ENCODE data around the gene CASP14.

DNA sequence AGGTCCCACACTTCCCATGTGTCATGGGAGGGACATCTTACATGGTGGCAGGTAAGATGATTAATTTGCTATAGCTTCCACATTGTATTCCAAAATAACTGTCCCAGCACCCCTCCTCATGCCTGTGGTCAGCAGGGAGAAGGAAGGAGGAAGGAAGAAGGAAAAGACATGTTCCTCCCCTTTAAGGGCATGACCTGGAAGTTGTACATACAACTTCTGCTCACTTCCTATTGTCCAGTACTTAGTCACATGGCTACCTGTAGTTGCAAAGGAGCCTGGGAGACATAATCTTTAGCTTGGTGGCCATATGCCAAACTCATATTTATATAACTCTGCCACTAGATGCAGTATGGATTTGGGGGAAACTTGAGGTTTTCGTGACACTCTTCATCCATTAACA is 17.6 kb upstream of the CASP14 start:
- TF ChIP-seq, protein P1, sequence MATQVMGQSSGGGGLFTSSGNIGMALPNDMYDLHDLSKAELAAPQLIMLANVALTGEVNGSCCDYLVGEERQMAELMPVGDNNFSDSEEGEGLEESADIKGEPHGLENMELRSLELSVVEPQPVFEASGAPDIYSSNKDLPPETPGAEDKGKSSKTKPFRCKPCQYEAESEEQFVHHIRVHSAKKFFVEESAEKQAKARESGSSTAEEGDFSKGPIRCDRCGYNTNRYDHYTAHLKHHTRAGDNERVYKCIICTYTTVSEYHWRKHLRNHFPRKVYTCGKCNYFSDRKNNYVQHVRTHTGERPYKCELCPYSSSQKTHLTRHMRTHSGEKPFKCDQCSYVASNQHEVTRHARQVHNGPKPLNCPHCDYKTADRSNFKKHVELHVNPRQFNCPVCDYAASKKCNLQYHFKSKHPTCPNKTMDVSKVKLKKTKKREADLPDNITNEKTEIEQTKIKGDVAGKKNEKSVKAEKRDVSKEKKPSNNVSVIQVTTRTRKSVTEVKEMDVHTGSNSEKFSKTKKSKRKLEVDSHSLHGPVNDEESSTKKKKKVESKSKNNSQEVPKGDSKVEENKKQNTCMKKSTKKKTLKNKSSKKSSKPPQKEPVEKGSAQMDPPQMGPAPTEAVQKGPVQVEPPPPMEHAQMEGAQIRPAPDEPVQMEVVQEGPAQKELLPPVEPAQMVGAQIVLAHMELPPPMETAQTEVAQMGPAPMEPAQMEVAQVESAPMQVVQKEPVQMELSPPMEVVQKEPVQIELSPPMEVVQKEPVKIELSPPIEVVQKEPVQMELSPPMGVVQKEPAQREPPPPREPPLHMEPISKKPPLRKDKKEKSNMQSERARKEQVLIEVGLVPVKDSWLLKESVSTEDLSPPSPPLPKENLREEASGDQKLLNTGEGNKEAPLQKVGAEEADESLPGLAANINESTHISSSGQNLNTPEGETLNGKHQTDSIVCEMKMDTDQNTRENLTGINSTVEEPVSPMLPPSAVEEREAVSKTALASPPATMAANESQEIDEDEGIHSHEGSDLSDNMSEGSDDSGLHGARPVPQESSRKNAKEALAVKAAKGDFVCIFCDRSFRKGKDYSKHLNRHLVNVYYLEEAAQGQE (IDR thresholded peaks at IDR 0.05; ENCODE audit: borderline replicate concordance), result no peak
- no peak for TF ChIP-seq TAF1 (IDR thresholded peaks at IDR 0.05; ENCODE audit: low read depth)
- no peak for TF ChIP-seq POLR2AphosphoS5 (IDR thresholded peaks at IDR 0.05)
- TF ChIP-seq, protein P2, sequence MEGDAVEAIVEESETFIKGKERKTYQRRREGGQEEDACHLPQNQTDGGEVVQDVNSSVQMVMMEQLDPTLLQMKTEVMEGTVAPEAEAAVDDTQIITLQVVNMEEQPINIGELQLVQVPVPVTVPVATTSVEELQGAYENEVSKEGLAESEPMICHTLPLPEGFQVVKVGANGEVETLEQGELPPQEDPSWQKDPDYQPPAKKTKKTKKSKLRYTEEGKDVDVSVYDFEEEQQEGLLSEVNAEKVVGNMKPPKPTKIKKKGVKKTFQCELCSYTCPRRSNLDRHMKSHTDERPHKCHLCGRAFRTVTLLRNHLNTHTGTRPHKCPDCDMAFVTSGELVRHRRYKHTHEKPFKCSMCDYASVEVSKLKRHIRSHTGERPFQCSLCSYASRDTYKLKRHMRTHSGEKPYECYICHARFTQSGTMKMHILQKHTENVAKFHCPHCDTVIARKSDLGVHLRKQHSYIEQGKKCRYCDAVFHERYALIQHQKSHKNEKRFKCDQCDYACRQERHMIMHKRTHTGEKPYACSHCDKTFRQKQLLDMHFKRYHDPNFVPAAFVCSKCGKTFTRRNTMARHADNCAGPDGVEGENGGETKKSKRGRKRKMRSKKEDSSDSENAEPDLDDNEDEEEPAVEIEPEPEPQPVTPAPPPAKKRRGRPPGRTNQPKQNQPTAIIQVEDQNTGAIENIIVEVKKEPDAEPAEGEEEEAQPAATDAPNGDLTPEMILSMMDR (IDR thresholded peaks at IDR 0.05; ENCODE audit: poor library complexity, severe bottlenecking), result no peak
- TF ChIP-seq EZH2 (IDR thresholded peaks at IDR 0.05; ENCODE audit: borderline replicate concordance, insufficient read depth, low read length, poor library complexity, severe bottlenecking), result no peak
- no peak for TF ChIP-seq MXI1 (conservative IDR thresholded peaks at IDR 0.05; ENCODE audit: poor library complexity, severe bottlenecking)
